ENCODE data around the gene PRND.

DNA sequence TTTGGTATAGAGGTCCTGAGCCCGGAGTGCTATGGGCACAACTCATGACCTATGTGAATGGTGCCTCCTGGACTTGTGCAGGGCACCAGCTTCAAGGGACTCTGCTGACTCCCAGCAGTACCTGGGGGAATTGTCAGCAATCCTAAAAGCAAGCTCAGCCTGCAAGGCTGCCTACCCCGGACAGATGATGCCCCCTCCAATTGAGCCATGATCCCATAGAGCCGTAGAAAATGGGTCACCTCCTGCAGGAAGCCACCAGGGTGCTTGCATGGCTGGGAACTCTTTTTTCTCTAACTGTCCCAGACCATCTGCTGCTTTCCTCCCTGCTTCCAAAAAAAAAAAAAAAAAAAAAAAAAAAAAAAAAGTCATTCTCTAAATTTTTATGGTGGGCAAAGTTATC is 12.9 kb upstream of the PRND start:
- TF ChIP-seq, protein P1, sequence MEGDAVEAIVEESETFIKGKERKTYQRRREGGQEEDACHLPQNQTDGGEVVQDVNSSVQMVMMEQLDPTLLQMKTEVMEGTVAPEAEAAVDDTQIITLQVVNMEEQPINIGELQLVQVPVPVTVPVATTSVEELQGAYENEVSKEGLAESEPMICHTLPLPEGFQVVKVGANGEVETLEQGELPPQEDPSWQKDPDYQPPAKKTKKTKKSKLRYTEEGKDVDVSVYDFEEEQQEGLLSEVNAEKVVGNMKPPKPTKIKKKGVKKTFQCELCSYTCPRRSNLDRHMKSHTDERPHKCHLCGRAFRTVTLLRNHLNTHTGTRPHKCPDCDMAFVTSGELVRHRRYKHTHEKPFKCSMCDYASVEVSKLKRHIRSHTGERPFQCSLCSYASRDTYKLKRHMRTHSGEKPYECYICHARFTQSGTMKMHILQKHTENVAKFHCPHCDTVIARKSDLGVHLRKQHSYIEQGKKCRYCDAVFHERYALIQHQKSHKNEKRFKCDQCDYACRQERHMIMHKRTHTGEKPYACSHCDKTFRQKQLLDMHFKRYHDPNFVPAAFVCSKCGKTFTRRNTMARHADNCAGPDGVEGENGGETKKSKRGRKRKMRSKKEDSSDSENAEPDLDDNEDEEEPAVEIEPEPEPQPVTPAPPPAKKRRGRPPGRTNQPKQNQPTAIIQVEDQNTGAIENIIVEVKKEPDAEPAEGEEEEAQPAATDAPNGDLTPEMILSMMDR (IDR thresholded peaks at IDR 0.05): no peak
- no peak for TF ChIP-seq POLR2A (IDR thresholded peaks at IDR 0.05)
